ENCODE data around the gene ACRBP.

Gene ACRBP

GRCh38 chr12:6647083-6647604 is at the start of gene ACRBP:
TSS of gene ACRBP (minus strand) at chr12:6647432. CDS start at chr12:6647366, 66 bp downstream.
- no peak for DNase-seq

- DNase-seq, result no peak
Observed at GRCh38 chr12:6695313-6696045, 48.2 kb upstream of the ACRBP start.

GRCh38 chr12:6694701-6695100 is 47.5 kb upstream of the ACRBP start:
- no peak for DNase-seq

DNA sequence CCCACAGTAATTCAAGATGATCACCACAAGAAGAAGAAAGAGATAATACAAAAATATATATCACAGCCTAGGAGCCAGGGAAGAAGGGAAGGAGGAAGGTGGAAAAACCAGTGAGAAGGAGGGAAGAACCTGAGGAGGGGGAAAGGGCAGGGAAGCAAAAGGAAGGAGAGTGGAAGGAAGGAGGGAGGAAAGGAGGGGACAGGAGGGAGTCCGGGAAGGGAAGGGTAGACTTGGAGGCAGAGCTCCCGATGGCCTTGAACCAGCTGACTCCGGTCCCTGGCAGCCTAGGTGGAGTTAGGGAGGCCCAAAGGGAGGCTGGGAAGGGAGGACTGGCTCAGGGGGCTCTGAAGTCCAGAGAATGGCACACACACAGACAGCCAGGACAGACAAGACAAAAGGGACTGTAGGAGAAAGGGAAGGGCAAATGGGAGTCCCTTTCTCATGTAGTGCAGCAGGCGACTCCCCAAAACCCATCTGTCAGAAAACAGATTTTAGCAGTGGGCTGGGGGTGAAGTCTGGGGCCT is 46.7 kb upstream of the ACRBP start:
- no peak for DNase-seq

- no peak for DNase-seq
Observed at GRCh38 chr12:6692888-6693287, 45.7 kb upstream of the ACRBP start.

DNA sequence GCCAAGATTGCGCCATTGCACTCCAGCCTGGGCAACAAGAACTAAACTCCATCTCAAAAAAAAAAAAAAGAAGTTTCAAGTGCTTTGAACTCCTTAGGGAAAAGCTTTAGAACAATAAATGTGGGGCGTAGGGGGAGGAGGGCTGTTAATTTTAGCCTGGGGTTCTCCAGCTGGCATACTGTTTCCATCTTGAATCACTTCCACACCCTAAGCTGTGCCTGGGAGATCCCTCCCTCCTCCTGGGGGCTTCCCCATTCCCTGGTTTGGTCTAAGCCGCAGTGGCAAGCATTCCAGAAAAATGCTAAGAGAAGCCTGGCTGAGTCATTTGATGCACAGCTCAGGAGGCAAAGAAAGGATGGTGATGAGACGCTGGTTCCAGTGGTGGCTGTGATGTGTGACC is 44.2 kb upstream of the ACRBP start:
- DNase-seq, result no peak

GRCh38 chr12:6688999-6689882 is 42.0 kb upstream of the ACRBP start, which contains the start of gene ZNF384:
TSS of gene ZNF384 (minus strand) at chr12:6689375. CDS start at chr12:6679520, 9,855 bp downstream.
- DNase-seq, result peak; percentile 99

GRCh38 chr12:6688543-6688998 is 41.3 kb upstream of the ACRBP start:
- no peak for DNase-seq

DNA sequence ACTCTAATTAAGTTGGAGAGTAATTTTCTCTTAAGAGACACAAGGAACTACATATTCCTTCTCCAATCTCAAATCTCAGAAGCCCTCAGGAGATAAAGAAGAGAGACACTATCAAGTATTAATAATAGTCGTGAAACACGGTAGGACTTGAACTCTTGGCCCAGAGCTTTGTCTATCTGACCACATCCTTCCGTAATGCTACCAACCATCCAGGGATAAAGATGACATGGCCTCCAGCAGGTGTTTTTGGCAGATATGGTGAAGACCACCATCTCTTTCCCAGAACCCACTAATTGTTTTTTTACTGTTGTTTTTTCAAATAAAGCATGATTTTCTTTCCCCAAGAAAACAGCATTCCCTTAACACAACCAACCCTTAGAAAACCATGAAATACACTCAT is 38.6 kb upstream of the ACRBP start:
- no peak for DNase-seq

GRCh38 chr12:6684609-6685008 is 37.4 kb upstream of the ACRBP start:
- peak; percentile 93 for DNase-seq

DNA sequence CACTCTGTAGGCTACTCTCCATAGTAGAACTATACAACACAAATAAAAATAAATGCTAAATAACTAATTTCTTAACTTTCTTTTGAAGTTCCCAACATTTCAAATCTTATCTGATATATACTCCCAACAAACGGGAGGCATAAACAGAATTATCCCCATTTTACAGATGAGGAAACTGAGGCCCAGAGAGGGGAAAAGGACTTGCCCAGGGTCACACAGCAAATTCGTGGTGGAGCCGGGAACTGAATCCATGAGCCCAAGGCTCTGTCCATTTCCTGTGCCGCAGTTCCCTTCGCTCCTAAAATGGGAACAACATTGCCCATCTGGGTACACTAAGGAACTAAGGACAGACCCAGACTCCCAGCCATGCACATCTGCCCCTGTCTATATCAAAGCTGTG is 29.7 kb upstream of the ACRBP start:
- DNase-seq, result no peak

DNA sequence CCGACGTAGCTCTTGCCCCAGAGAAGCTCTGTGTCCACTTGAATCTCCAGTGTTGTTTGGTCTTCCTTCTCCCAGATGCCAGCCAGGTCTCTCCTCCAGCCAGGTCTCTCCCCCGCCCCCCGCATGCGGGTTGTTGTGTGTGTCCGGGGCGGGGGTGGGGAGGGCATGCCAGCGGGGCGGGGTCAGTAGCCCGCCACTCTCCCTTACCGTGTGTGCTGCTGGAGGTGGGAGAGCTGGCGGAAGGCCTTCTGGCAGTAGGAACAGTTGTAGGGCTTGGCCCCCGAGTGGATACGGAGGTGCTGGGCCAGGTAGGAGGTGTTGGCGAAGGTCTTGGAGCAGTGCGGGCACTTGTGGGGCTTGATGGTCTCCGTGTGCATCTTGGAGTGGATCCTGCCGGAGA is 24.9 kb upstream of the ACRBP start:
- DNase-seq, result no peak

DNA sequence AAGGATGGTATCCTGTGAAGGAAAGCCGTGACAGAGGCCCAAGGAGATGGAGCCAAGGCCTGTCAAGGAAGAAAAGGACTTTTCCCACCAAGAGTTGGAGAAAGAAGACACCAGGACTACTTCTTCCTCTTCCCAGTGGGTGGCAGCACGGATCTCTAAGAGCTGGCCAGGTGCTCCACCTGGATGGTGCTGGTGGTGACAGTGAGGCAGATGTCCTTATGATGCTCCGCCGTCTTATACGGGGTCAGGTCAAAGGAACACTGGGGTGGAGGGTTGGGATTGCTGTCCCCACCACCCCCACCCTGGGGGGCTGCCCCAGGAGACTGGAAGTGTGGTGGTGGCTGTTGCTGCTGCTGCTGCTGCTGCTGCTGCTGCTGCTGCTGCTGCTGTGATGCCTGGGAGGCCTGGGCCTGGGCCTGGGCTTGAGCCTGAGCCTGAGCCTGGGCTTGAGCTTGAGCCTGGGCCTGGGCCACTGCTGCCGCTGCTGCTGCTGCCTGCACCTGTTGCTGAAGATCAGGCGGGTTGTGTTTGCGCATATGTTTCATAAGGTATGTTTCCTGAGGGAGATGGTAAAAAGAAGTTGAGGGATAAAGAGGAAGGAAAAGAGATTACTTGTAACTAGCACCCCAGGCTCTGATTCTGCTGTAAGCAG is 20.5 kb upstream of the ACRBP start:
- no peak for DNase-seq

DNA sequence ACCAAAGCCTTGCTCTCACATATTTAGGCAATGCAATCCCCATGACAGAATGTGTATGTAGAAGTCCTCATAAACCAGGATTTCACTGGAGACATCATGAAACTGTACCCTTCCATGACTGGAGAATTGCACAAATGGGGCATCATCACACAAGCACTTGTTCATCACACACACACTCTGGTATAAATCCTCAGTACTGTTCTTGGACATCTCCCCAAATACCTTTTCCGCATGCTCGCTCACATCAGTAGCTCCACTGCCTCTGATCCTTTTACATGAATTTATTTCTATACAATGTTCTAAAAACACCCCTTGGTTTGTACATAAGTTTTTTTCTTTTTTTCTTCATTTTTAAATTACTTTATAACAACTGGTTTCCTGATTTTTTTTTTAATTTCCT is 19.0 kb upstream of the ACRBP start:
- no peak for DNase-seq

DNA sequence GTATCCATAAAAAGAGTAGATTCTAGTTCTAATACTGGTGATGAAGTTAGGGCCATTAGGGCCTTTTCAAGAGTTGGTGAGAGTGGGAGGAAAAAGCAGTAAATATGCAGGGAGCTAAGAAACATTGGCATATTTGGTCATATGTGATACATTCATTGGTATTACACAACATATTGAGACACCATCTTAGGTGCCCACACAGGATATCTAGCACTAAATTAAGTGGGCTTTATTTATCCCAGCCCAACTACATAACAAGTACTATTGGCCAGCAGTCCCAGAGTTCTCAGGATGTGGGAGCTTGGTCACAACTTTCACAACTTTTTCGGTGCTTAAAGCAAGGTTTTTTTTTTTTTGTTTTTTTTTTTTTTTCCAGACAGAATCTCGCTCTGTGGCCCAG is 17.7 kb upstream of the ACRBP start:
- DNase-seq, result no peak

GRCh38 chr12:6662906-6663742 is 15.9 kb upstream of the ACRBP start, which contains the start of gene ING4:
TSS of gene ING4 (minus strand) at chr12:6663119. CDS start at chr12:6663101, 18 bp downstream.
- peak; percentile 100 for DNase-seq

- no peak for DNase-seq
Observed at GRCh38 chr12:6662602-6662905, 15.3 kb upstream of the ACRBP start.

GRCh38 chr12:6653987-6654386 is 6.8 kb upstream of the ACRBP start:
- DNase-seq, result no peak

GRCh38 chr12:6653342-6653741 is 6.1 kb upstream of the ACRBP start:
- no peak for DNase-seq

DNA sequence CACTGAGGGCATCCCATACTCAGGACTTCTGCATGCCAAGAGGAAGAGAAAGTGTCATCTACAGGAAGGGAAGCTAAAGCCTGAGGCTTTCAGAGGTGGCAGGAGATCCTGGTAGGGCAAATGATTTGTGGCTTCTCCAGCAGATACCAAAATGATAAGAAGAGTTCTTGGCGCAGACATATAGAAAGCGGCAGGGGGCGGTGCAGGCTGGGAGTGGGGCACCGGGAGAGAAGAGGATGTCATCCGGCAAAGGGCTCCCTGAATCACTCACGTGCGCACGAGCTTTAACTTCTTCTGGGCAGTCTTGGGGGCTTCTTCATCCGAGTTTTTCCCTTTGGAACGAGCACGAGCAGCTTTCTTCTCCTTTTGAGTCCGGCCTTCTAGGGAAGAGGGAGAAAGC is 5.2 kb upstream of the ACRBP start:
- no peak for DNase-seq

DNA sequence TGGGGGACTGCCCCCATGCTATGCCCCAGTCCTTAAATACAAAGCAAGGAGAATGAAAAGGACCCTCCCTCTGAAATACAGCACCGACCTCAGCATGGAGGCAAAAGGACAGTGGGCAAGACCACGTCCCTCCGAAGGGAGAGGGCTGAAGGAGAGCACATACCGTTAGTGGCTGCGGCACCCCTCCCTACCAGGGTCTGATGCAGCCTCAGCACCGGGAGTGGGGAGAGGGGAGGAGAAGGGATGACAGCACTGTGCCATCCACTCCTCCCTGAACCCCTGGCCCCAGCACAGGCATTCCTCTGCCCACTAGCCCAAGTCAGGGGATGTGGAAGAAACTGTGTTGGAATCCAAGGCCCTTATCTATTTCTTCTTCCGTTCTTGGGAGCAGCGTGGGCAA is 3.6 kb upstream of the ACRBP start:
- DNase-seq, result no peak
